GM18511 (cell line): Measurements from ENCODE around the gene TTLL11.

Source experiments
- ATAC-seq: cut with Tn5 transposase; IDR thresholded peaks from one replicate; pipeline ENCODE4 v1.9.1; 2021; ENCODE audit warnings: mild to moderate bottlenecking, moderate library complexity; ENCODE audit not compliant: unreplicated experiment

TTLL11 gene

DNA sequence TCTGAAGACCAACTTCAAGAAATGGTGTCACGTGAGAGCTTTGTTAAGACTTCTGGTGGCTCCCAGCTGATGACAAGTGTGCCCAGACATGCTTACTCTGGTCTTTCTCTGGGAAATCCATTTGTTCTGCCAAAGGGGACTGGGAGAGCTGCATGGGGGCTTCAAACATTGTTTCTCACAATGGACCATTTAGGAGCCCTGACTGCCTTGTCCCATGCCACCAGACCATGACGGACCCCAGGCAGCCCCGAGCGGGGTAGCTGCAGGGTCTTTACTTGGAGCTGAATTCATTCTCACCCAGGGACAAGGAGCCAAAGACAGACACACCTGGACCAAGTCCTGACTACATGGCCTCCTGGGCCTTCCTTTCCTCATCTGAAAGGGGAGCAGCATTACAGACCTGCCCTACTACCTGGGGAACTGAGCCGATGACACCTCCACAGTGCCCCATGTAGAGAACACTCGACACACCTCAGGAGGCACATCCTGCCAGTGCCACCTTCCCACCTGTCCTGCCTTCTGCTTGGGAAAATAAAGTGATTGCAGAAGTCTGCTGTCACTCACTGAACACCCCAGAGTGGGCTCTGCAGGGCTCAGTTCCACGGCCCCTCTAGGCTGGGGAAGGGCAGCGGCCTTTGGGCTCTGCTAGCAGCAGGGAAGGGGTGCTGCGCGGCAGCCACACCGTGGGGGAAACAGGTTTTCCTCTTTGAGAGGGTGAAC lies 272.7 kb downstream of the TTLL11 start:
- no peak for ATAC-seq

DNA sequence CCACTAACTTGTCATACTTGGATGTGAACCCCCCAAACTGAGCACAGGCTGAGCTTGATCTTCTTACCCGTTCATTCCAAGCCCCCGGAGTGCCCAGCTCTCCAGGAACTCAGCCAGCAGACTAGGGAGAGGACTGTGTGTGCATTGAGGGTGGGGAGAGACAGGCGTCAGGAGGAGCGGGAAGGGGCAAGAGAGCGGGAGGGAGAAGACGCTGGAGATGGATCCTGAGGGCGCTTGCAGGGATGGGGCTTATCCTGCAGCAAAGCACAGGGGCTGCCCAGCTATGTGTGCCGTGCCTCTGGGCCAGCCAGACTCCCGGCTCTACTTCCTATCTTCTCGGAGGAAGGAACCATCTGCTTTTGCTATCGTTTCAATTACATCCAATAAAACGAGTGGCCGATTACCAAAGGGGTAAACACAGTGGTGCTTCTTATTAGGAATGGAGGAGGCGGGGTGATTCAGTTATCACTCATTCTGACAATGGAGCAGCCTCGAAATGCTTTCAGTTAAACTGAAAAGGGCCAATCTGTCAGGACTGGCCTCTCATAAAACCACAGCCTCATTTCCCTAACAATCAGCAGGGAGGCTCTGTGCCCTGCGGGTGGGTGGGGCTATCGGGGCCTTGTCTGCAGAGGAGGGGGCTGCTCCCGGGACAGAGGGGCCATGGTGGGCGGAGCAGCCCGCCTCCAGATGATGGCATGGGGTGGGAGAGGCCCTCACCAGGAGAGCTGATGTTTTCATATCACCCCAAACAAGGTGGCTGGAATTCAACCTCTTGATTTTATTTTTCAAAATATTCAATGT lies 273.5 kb downstream of the TTLL11 start:
- ATAC-seq, result no peak

DNA sequence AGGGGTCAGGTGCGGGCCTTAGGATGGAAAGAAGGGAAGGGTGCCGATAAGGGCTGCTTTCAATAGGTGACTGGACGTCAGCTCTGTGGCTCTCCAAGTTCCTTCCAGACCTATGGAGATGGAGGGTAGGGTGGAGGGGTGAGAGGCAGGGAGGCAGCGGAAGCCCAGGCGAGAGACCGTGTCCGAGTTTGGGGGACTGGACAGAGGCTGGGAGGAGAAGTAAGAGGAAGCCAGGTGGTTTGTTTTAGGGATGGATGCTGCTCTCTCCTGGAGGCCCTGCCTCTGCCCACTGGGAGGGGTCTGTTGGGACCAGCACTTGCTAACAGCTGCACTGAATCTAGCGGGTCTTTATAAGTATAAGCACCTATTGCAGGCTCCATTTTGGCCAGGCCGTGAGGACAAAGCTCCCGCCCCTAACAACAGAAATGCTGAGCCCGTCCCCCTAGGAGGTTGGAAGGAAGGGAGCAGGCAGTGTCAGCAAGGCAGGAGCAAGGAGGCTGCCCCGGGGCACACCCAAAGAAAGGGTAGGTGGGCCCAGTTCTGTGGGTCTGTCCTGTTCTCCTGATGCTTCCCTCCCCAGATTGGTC lies 274.2 kb downstream of the TTLL11 start:
- ATAC-seq, result no peak

DNA sequence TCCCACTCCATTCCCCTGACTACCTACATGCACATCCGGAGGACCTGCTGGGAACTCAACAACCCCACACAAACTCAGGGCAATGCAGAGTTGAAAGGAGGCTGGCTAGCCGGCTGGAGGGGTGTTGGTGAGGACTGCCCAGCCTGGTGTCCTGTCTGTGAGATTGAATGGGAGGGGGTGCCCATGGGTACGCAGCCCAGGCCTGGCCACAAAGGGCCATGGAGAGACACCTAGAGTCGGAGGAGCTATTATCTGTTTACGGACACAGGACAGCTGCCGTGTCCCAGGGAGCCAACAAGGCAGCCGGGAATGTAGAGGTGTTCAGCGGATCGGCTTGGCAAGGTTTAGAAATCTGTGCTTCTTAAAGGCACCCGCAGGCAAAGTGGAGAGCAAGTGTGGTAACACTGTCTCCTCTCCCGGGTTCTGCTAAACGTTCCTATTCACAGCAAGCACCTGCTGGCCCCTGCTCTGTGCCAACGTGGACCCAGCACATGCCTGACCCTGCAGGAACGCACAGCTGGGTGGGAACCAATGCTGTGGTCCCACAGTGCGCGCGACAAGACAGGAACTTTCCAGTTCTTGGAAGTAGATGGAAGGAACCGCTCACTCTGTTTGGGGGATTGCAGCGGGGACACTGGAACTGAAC lies 275.0 kb downstream of the TTLL11 start:
- no peak for ATAC-seq

DNA sequence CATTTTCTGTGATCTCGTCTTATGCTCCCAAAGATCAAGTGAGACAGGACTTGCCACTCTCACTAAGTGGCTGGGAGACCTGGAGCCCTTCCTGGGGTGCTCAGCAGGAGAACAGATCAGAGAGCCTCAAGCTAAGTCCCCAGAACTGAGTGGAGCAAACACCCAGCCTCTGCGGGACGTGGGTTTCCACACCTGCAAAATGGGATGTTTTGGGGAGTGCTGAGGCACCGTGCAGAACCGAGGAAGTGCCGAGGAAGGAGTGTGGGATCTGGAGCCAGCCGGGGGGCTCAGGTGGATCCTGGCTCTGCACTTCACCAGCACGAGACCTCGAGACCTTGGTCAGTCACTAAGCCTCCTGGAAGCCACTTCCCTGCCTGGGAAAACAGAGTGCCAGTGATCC lies 275.6 kb downstream of the TTLL11 start:
- ATAC-seq, result no peak

DNA sequence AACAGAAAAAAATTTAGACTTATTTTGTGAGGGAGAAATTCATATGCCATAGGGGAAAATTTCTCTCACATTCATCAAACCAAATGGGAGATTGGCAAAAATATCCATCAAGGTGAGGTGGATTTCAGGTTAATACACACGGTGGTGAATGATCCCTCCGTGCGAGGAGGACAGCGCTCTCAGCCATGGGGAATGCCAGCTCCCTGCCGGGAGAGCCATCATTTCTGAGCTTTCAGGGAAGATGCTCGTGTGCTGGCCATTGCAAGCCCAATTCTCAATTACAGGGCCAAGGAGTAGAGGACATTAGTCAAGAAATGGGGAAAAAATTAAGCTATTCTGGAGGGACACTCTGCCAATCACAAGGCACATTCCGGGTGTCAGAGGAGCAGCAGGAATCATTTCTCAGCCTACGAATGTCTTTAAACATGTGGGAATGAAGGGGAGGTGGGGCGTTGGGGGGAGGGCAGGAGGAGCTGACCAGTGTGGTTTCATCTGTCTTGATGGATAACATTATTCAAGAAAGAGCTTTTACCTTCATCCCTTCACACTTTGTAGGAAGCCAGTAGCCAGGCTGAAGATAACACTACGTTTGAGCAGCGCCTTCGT lies 276.2 kb downstream of the TTLL11 start:
- no peak for ATAC-seq

DNA sequence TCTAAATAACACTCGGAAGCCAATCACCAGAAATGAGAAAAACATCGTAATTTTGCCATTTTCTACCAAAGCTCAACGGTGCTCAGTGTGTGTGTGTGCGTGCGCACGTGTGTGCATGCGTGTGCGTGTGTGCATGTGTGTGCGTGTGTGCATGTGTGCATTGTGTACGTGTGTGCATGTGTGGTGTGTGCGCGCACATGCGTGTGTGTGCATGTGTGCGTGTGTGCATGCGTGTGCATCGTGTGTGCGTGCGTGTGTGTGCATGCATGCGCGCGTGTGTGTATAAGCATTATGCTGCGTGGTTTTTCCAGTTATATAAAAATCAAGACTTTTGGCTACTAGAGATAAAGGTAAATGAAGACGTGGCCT lies 276.7 kb downstream of the TTLL11 start:
- ATAC-seq, result no peak

DNA sequence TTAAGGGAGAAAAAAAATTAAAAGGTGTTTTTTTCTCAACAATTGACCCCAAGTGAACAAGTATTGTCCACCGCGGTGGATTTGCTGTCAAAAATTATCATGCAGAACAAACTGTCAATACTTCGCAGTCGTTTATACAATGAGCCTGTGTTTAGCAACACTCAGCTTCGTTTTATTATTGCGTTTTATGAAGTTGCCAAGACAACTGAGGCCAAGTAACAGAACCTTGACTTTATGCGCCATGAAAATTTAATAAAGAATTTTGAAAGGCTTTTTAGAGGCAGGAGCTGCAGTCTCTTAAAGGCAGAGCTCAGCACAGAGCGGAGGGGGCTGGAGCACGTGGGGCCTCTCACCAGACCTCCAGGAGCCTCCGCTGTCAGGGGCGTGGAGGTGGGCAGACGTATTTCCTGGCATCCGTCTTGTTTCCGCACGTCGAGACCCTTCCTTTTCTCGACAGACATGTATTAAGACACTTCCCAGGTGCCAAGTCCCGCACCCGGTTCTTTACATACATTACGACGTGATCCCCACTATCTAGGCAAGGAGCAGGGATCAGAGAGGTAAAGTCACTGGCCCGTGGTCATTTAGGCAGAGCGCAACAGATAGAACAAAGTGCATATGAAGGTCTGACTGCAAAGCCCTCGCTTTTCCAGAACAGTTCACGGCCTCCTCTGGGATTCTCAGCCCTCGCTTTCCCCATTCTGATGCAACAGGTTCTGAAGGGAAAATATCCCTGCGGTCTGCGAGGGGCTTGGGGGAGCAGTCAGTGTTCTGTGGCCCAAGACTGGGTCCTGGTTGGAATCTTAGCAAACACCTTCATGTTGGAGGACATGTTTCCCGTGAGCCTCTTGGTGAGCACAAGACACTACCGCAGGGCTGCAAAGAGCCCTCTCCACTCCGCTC lies 277.3 kb downstream of the TTLL11 start:
- no peak for ATAC-seq

DNA sequence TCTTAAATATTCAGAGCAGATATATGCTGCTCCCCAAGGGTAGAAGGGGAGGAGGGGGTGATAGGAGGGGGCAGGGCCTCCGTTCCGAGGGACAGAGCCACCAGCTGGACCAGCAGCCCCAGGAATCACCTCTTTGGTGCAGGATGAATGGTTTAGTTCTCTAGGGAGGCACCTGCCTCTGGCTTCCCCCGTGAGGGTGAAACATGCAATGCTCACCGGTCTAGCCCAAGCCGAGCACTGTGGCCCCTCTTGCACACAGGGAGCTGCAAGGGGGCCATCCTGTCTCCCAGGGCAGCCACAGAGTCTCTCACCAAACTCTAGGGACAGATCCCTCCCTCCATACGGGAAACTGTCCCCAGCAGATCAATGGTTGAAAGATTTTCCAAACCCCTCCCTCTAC lies 278.0 kb downstream of the TTLL11 start:
- no peak for ATAC-seq

DNA sequence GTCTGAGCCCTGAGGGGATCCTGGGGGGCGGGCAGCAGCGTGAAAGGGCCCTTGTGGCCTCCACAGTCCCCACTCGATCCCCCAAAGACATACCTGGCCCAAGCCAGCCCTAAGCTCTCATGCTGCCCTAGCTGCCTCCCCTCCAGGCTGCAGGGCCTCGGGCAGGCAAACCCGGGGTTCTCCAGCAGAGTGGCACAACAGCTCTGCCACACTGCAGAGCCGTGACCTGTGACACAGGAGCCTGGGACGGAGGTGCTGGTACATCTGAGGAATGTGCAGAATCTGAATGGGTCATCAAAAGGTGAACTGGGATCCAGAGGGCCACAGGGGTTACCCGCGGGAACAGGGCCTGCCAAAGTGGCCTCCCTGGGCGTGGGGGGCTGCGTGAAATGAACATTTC lies 278.5 kb downstream of the TTLL11 start:
- ATAC-seq, result no peak

DNA sequence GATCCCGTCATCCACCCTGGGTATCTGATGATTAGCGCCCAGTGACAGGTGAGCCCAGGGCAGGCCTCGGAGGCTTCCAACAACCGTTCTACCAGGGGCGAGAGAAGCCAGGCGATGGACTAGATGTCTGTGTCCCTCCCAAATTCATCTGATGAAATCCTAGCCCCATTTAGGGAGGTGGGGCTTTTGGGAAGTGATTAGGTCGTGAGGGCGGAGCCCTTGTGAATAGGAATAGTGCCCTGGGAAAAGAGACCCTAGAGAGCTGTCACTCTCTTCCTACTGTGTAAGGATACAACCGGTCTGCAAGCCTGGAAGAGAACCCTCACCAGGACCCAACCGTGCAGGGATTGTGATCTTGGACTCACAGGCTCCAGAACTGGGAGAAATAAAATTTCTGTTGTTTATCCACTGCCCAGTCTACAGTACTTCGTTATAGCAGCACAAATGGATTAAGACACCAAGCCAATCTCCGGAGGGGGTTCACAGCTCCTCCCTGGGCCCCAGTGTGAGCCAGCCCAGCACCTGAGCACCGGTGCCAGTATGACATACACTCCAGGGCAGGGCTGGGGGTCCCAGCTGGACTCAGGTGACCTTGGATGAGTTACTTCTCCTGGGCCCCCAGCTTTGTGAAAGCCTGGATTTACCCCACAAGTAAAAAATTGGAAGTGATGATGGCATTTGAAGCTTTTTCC lies 279.4 kb downstream of the TTLL11 start:
- no peak for ATAC-seq

DNA sequence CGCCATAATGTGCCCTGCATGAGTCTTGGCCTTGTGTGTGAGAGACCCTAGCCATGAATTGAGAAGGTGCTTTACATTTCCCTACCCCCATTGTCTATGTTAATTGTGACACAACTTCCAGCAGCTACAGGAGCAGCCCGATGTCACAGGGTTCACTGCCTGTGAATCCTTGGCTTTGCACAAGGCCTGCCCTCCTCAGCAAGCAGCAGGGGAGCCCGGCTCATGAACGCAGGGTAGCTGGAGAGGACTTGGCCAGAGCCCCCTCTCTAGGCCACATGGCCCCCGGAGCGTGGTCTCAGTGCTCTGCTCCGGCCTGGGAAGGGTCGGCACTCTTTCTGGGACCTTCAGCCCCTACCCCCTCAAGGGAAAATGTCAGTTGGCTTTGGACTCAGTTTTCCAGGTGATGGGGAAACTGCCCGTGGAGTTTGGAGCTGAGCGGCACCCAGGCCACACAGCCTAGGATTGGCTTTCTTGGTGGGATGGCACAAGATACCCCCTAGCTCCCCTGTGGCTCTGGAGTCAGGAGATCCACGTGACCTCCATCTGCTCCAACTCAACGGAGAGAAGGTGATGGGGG lies 280.9 kb downstream of the TTLL11 start:
- no peak for ATAC-seq

DNA sequence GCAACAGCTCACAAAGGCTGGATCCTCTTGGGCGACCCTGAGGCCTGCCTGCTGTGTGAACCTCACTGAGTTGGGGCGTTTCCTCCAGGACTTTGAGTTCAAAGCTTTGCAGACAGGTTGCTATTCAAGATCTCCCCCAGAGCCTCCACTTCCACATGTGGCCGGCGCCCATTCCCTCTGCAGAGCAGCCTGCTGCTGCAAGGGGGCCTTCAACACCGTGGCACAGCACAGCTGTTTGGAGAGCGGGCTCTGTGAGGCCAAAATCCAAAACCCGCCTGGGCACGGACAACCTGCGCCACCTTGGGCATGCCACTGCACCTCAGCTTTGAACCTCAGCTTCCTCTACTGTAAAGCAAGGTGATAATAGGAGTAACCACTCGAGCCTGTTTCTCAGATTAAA lies 281.4 kb downstream of the TTLL11 start:
- ATAC-seq, result no peak

DNA sequence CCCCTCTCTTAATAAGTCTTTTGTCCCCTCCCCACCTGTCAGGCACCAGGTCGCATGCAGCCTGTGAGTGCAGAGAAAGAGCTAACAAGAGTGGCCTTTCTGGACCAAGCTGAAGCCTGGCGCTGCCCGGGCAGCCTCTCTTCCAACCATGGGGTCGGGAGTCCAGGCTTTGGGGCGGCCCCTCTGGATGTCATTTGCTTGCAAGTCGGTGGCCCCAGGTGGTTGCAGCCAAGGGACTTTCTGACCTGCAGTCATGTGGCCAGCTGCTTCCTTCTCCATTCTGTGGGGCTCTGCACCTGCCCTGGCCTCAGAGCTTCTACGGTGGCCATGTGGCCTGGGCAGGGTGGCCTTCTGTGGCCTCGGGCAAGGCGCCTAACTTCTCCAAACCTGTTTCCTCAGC lies 282.0 kb downstream of the TTLL11 start:
- ATAC-seq, result no peak

DNA sequence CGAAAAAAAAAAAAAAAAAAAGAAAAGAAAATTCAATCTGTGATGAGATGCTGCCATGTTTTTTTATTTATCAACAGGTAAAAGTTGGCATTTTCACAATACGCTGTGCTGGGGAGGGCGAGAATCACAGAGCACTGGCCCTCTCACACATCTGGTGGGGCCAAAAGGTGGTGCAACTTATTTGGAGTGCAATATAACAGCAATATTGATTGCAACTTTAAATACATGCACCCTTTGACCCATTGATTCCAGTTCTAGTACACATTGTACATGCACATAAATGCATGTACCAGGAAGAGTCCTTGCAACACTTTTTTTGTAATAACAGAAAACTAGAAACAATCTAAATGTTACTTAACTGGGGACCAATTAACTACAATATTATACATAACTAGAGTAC lies 282.6 kb downstream of the TTLL11 start:
- no peak for ATAC-seq

DNA sequence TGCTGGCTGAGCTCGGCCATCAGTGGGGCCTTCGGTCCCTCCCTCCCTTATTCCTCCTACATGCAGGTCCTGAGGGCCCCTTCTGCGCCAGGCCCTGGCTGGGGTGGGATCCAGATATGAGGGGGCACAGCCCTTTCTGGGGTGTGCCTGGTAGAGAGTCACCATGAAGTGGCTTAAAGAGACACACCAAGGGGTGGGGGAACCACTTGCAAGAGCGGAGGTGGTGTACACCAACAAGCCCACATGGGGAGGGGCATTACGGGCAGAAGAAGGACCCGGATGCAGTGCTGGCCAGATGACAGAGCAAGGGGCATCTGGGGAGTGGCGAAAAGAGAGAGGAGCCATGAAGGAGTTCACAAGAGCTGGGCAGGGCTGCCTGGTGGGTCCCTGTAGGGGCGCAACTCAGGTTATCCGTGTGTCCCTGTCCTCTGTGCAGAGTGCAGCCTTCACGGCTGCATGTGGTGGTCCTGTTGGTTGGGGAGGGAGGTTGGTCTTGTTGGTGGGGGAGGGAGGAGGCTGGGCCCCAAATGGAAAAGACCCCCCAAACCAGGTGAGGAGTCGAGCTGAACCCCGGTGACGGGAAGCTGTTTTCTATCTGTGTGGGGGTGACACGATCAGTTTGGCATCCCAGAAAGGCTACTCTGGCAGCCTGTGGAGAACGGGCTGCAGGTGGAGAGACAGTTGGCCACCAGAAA lies 283.6 kb downstream of the TTLL11 start:
- ATAC-seq, result no peak

DNA sequence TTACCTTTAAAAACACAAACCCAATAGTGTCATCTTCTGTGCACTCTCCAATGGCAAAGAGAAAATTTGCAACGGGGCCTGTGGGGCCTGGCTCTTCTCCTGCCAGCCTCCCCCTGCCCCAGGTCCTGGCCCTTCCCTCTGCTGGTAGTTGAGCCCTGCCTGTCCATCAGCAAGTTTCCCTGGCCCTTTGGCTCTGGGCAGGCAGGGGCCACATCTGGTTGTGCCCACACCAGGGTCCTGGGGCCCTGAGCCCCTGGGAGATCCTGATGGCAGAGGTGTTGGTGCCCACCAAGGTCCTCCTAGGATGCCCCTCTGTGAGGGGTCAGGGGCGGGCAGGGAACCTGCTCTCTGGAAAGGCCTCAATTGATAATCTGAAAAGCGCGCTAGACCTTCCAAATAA lies 284.3 kb downstream of the TTLL11 start:
- no peak for ATAC-seq

DNA sequence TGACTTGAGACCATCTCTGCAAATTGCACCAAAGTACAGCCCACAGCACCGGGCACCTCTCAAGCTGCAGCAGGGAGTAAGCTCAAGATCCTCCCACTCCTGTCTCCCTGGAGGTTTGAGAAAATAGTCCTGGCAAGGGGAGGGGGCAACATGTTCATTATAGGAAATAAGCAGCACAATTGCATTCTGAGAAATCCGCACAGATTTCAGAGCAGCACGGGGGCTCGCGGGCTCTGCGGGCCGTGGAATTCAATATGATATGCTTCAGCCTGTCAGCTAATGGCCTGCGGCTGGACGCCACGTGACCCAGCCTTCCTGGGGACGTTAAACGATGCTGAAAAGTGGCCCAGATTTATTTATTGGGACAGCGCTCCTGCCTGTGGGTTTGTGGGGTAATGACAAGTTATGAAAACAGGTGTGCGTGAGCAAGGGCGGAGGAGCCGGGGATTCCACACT lies 285.3 kb downstream of the TTLL11 start:
- no peak for ATAC-seq
